Spleen (tissue), 11 donors: ENCODE results near the gene ETFBKMT. TPM values are rescaled to one million over a fixed set of nuclear protein-coding genes. Genes with fewer than 3 reads are reported as not detected.
A peak's percentile ranks its signal among the peaks of the same experiment; 100 is the strongest.

Experiments used
- DNase-seq: peaks from one replicate; pipeline ENCODE4 v3.0.0-alpha.2; 2020
- H3K27ac ChIP-seq, 8 donors: fragments of 200-600 bp; sonication (generic) in 7 of 8; 1 replicate in 4 of 8; 2 replicates in 4 of 8; pipeline versions ENCODE4 v1.5.0 to v1.8.0; 2016 to 2021; ENCODE audit warnings: inconsistent platforms in 4 of 8, mild to moderate bottlenecking in 4 of 8, moderate library complexity in 1 of 8
- H3K27me3 ChIP-seq, 7 donors: fragments of 200-600 bp; sonication (generic) in 6 of 7; replicated peaks in 1 of 7; 1 replicate in 4 of 7; 2 replicates in 3 of 7; pipeline versions ENCODE4 v1.5.0 to v1.8.0; 2016 to 2021; ENCODE audit warnings: inconsistent platforms in 3 of 7, mild to moderate bottlenecking in 1 of 7
- H3K36me3 ChIP-seq, 6 donors: fragments of 200-600 bp; sonication (generic) in 5 of 6; 1 replicate in 4 of 6; 2 replicates in 2 of 6; pipeline versions ENCODE4 v1.5.0 to v1.8.0; 2016 to 2021; ENCODE audit warnings: inconsistent platforms in 2 of 6
- H3K4me1 ChIP-seq, 6 donors: fragments of 200-600 bp; sonication (generic) in 5 of 6; 1 replicate in 3 of 6; 2 replicates in 3 of 6; pipeline versions ENCODE4 v1.5.0 to v1.8.0; 2016 to 2021; ENCODE audit warnings: inconsistent platforms in 3 of 6
- H3K4me3 ChIP-seq, 8 donors: fragments of 200-600 bp; sonication (generic) in 7 of 8; 1 replicate in 4 of 8; 2 replicates in 4 of 8; pipeline versions ENCODE4 v1.5.0 to v1.8.0; 2016 to 2021; ENCODE audit warnings: inconsistent platforms in 4 of 8, mild to moderate bottlenecking in 4 of 8, moderate library complexity in 2 of 8
- H3K9me3 ChIP-seq, 8 donors: fragments of 200-600 bp; sonication (generic) in 7 of 8; 1 replicate in 4 of 8; 2 replicates in 4 of 8; pipeline versions ENCODE4 v1.5.0 to v1.8.0; 2016 to 2021; ENCODE audit warnings: inconsistent platforms in 4 of 8
- CTCF ChIP-seq, 11 experiments: fragments of 200-600 bp in 7 of 11; fragments of 450-650 bp in 4 of 11; sonication (generic) in 4 of 11; IDR thresholded peaks in 8 of 11; conservative IDR thresholded peaks in 3 of 11; 1 replicate in 7 of 11; 2 replicates in 4 of 11; pipeline versions ENCODE4 v1.4.0 to v1.8.0; 2016 to 2021; ENCODE audit warnings: antibody characterized with exemption in 11 of 11, inconsistent platforms in 4 of 11, mild to moderate bottlenecking in 1 of 11
- POLR2A ChIP-seq, 3 donors: fragments of 450-650 bp; IDR thresholded peaks; one replicate each; pipeline ENCODE4 v1.5.1; 2017; ENCODE audit warnings: antibody characterized with exemption in 3 of 3, mild to moderate bottlenecking in 1 of 3
- POLR2AphosphoS5 ChIP-seq, 3 donors: sonication (generic); formaldehyde crosslinking; IDR thresholded peaks; one replicate each; pipeline ENCODE4 v1.5.1; 2017; ENCODE audit warnings: antibody characterized with exemption in 3 of 3
- WGBS, 5 donors: extraction: QIAGEN DNeasy Blood & Tissue Kit in 3 of 5; methylation state at CpG; one replicate each; pipeline versions ENCODE4 v1.1.5 to v1.1.7; 2013 to 2018; 5-methylcytosine and 5-hydroxymethylcytosine counted together
- intact Hi-C: fragments of 100-400 bp; cut with DNase I; formaldehyde crosslinking; loops from one replicate; pipeline ENCODE4 v1.15.0; 2023; ENCODE audit warnings: low total_unique reads
- polyA plus RNA-seq, 3 donors: library from polyadenylated mRNA; stranded (reverse); fragments of 200-250 nt; gene quantifications; one replicate each; pipeline ENCODE4 v1.2.1, GENCODE V29; 2013
- total RNA-seq, 7 donors: library from RNA; depleted of rRNA in 3 of 7; stranded (reverse); fragments of >200 nt in 3 of 7; fragmentation: NEBNext Ultra II Directional in 4 of 7; extraction: Animal tissue kit (Norgen Biotek cat#: 25700) in 4 of 7; gene quantifications; one replicate each; pipeline versions ENCODE4 v1.1.0 to v1.2.1, GENCODE V29; 2016 to 2021
- donor health status: healthy with polysubstance abuse.
- donor health status: DM: no; HTN: no; CAD: no; lungs with moderate emphysema.
- donor health status: DM: no; HTN: no; CAD: no.
- donor health status: Bipolar disorder and iron deficiency.
- donor health status: healthy.
- donor health status: DM: no; HTN: no; CAD: no.
- donor health status: DM: yes; HTN: yes; CAD: no.

Gene ETFBKMT
- total and polyA plus RNA-seq, 10 donors: 1.0 to 5.6 (median 3.3) TPM

- H3K27me3 ChIP-seq: no peaks in the 10 kb centered on the region
- H3K9me3 ChIP-seq: peaks cover 4 to 44% (median 30%) of the 10 kb centered on the region in 8 donors
- WGBS, 5 donors: 68 to 80% (median 73%) methylated on average over 3 of the region's 3 CpGs
- intact Hi-C loops: no loop called here
- TF ChIP-seq POLR2A (IDR thresholded peaks at IDR 0.05) (no peak), POLR2AphosphoS5 (IDR thresholded peaks at IDR 0.05) (no peak), CTCF (IDR thresholded peaks at IDR 0.05 in 8 of 11, conservative IDR thresholded peaks at IDR 0.05 in 3 of 11) (no peak)
- no peak for DNase-seq
- peaks cover 0 to 9% (median 4%) of the 10 kb centered on the region in 6 donors for H3K4me1 ChIP-seq
- H3K36me3 ChIP-seq: peaks cover 0 to 40% (median 20%) of the 10 kb centered on the region in 6 donors
- H3K27ac ChIP-seq: peak overlapping the region in 1 of 8 donors; percentile 26
- H3K4me3 ChIP-seq: no peak overlapping the region
Observed at GRCh38 chr12:31710021-31710818, 50.7 kb downstream of the ETFBKMT start.

- Histone ChIP-seq H3K9me3 (peaks cover 0 to 51% (median 26%) of the 10 kb centered on the region in 8 donors), H3K36me3 (peaks cover 0 to 38% (median 12%) of the 10 kb centered on the region in 6 donors), H3K27ac (no peak overlapping the region), H3K27me3 (no peaks in the 10 kb centered on the region), H3K4me3 (no peak overlapping the region), H3K4me1 (peaks cover 0 to 20% (median 10%) of the 10 kb centered on the region in 6 donors)
- 96 to 100% (median 99%) methylated on average over 5 of the region's 5 CpGs for WGBS, 5 donors
- DNase-seq: no peak
- intact Hi-C loops: no loop called here
- TF ChIP-seq POLR2A (IDR thresholded peaks at IDR 0.05) (no peak), CTCF (IDR thresholded peaks at IDR 0.05 in 8 of 11, conservative IDR thresholded peaks at IDR 0.05 in 3 of 11) (no peak), POLR2AphosphoS5 (IDR thresholded peaks at IDR 0.05) (no peak)
Observed at GRCh38 chr12:31712877-31713276, 53.4 kb downstream of the ETFBKMT start.

GRCh38 chr12:31714406-31715271 is 55.2 kb downstream of the ETFBKMT start:
- intact Hi-C loops: no loop called here
- H3K4me3 ChIP-seq: peak overlapping the region in 1 of 8 donors; percentile 45
- no peak for TF ChIP-seq CTCF (IDR thresholded peaks at IDR 0.05 in 8 of 11, conservative IDR thresholded peaks at IDR 0.05 in 3 of 11)
- no peak for TF ChIP-seq POLR2AphosphoS5 (IDR thresholded peaks at IDR 0.05)
- TF ChIP-seq POLR2A (IDR thresholded peaks at IDR 0.05): no peak
- H3K4me1 ChIP-seq: peaks cover 0 to 20% (median 10%) of the 10 kb centered on the region in 6 donors
- peaks cover 0 to 38% (median 13%) of the 10 kb centered on the region in 6 donors for H3K36me3 ChIP-seq
- no peaks in the 10 kb centered on the region for H3K27me3 ChIP-seq
- DNase-seq: no peak
- H3K27ac ChIP-seq: peak overlapping the region; percentile 3 to 86 (median 76)
- WGBS, 5 donors: 92 to 100% (median 95%) methylated on average over 3 of the region's 3 CpGs
- H3K9me3 ChIP-seq: peaks cover 0 to 39% (median 9%) of the 10 kb centered on the region in 8 donors
